ENCODE results near the gene LILRA5.

DNA sequence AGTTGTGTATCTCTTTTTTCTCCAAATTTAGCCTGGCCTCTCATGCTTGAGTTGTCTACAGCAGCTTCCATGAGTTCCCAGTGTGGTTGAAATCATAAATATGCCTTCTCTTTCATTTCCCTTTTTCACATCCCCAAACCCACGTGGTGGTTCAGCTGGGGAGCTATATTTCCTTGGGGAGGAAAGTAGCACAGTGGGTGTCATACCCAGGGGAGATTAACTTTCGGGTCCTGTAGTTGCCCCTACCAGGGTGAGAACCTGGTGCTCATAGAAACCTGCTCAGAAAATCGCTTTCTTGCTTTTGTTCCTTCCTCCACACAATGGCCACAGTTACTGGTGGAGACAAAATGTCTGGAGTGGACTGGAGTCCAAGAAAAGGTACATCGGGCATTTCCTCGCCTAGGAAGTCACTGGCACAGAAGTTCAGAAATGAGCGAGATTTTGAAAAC is 33.0 kb upstream of the LILRA5 start:
- TF ChIP-seq, protein P1, sequence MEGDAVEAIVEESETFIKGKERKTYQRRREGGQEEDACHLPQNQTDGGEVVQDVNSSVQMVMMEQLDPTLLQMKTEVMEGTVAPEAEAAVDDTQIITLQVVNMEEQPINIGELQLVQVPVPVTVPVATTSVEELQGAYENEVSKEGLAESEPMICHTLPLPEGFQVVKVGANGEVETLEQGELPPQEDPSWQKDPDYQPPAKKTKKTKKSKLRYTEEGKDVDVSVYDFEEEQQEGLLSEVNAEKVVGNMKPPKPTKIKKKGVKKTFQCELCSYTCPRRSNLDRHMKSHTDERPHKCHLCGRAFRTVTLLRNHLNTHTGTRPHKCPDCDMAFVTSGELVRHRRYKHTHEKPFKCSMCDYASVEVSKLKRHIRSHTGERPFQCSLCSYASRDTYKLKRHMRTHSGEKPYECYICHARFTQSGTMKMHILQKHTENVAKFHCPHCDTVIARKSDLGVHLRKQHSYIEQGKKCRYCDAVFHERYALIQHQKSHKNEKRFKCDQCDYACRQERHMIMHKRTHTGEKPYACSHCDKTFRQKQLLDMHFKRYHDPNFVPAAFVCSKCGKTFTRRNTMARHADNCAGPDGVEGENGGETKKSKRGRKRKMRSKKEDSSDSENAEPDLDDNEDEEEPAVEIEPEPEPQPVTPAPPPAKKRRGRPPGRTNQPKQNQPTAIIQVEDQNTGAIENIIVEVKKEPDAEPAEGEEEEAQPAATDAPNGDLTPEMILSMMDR (IDR thresholded peaks at IDR 0.05) = no peak
- TF ChIP-seq POLR2AphosphoS5 (IDR thresholded peaks at IDR 0.05) = no peak
